ENCODE measurements around the gene TNFRSF13B. TPM values are rescaled to one million over a fixed set of nuclear protein-coding genes. Genes with fewer than 3 reads are reported as not detected.

Gene TNFRSF13B
- total RNA-seq, 1 donor from 2014 or later, result not detected

GRCh38 chr17:16934133-16934795, 37.7 kb downstream of the TNFRSF13B start:
- DNase-seq (ENCODE audit: low spot score, unreplicated experiment), result no peak
- Mint-ChIP-seq H3K36me3 (ENCODE audit: insufficient read depth) (no peaks in the 10 kb centered on the region), H3K4me1 (ENCODE audit: low read depth) (no peaks in the 10 kb centered on the region), H3K27ac (peak overlapping the region; percentile 57), H3K27me3 (peaks cover 22% of the 10 kb centered on the region), H3K4me3 (ENCODE audit: low read depth) (no peak overlapping the region), H3K9me3 (ENCODE audit: low read depth) (no peaks in the 10 kb centered on the region)
- TF ChIP-seq CTCF (IDR thresholded peaks at IDR 0.05; ENCODE audit: unreplicated experiment), result no peak

- peak overlapping the region; percentile 57 for H3K27ac Mint-ChIP-seq
- H3K27me3 Mint-ChIP-seq, result peaks cover 15% of the 10 kb centered on the region
- H3K4me1 Mint-ChIP-seq (ENCODE audit: low read depth), result no peaks in the 10 kb centered on the region
- H3K9me3 Mint-ChIP-seq (ENCODE audit: low read depth), result no peaks in the 10 kb centered on the region
- H3K36me3 Mint-ChIP-seq (ENCODE audit: insufficient read depth), result no peaks in the 10 kb centered on the region
- no peak for DNase-seq (ENCODE audit: low spot score, unreplicated experiment)
- no peak overlapping the region for H3K4me3 Mint-ChIP-seq (ENCODE audit: low read depth)
- no peak for TF ChIP-seq CTCF (IDR thresholded peaks at IDR 0.05; ENCODE audit: unreplicated experiment)
Observed at GRCh38 chr17:16933317-16934132, 38.4 kb downstream of the TNFRSF13B start.

- Mint-ChIP-seq H3K9me3 (ENCODE audit: low read depth) (no peaks in the 10 kb centered on the region), H3K4me1 (ENCODE audit: low read depth) (no peaks in the 10 kb centered on the region), H3K27ac (no peak overlapping the region), H3K36me3 (ENCODE audit: insufficient read depth) (no peaks in the 10 kb centered on the region), H3K4me3 (ENCODE audit: low read depth) (no peak overlapping the region), H3K27me3 (peaks cover 6% of the 10 kb centered on the region)
- TF ChIP-seq CTCF (IDR thresholded peaks at IDR 0.05; ENCODE audit: unreplicated experiment), result no peak
- DNase-seq (ENCODE audit: low spot score, unreplicated experiment), result no peak
Observed at GRCh38 chr17:16932611-16933010, 39.3 kb downstream of the TNFRSF13B start.

GRCh38 chr17:16932156-16932555, 39.8 kb downstream of the TNFRSF13B start:
- DNase-seq (ENCODE audit: low spot score, unreplicated experiment), result no peak
- no peak overlapping the region for H3K4me3 Mint-ChIP-seq (ENCODE audit: low read depth)
- no peaks in the 10 kb centered on the region for H3K9me3 Mint-ChIP-seq (ENCODE audit: low read depth)

More at GRCh38 chr17:16932156-16932555, 39.8 kb downstream of the TNFRSF13B start:
- no peak for TF ChIP-seq CTCF (IDR thresholded peaks at IDR 0.05; ENCODE audit: unreplicated experiment)
- Mint-ChIP-seq H3K27me3 (peaks cover 4% of the 10 kb centered on the region), H3K27ac (no peak overlapping the region), H3K36me3 (ENCODE audit: insufficient read depth) (no peaks in the 10 kb centered on the region), H3K4me1 (ENCODE audit: low read depth) (no peaks in the 10 kb centered on the region)

Measured in progenitor cell of endocrine pancreas (in vitro differentiated cells).